ENCODE results near the gene CHL1. TPM values are rescaled to one million over a fixed set of nuclear protein-coding genes. Genes with fewer than 3 reads are reported as not detected.

CHL1 gene
- total RNA-seq, 1 donor from 2014 or later = 20.2 TPM

DNA sequence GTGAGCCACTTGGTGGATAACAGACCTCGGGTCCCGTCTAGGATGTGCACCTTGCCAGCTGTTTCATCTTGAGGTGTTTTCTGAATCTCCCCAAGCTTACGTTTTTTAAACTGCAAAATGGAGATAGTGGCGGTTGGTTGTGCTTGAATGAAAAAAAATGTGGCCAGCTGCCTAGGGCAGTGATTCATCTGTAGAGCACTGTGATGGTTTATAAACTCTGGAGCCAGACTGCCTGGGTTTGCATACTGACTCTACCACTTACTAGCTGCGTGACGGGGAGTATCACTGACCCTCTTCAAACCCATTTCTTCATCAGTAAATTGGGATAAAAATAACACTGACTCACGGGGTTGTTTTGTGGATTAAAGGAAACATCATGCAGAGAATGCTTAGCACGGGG, 159.1 kb downstream of the CHL1 start:
- ATAC-seq = no peak
- TF ChIP-seq, protein P1, sequence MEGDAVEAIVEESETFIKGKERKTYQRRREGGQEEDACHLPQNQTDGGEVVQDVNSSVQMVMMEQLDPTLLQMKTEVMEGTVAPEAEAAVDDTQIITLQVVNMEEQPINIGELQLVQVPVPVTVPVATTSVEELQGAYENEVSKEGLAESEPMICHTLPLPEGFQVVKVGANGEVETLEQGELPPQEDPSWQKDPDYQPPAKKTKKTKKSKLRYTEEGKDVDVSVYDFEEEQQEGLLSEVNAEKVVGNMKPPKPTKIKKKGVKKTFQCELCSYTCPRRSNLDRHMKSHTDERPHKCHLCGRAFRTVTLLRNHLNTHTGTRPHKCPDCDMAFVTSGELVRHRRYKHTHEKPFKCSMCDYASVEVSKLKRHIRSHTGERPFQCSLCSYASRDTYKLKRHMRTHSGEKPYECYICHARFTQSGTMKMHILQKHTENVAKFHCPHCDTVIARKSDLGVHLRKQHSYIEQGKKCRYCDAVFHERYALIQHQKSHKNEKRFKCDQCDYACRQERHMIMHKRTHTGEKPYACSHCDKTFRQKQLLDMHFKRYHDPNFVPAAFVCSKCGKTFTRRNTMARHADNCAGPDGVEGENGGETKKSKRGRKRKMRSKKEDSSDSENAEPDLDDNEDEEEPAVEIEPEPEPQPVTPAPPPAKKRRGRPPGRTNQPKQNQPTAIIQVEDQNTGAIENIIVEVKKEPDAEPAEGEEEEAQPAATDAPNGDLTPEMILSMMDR (IDR thresholded peaks at IDR 0.05) = no peak

DNA sequence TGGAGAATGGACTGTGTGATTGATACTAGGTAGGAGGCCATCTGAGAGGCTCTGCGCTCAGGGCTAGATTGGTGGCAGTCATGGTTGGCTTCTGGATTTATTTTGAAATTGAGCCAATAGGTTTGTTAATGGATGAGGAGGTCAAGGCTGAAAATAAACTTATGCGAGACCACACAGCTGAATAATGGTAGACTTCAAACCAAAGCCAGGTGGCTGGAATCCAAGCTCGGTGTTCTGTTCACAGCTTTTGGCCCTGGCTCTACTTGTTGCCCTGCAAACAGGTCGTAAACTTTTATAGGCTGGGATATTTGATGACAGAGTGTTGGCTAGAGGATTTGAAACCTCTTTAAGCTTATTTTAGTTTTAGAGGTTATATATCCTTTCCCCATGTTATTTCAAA, 160.4 kb downstream of the CHL1 start:
- Histone ChIP-seq H3K27me3 (ENCODE audit: low read depth) (no peaks in the 10 kb centered on the region), H3K9me3 (no peaks in the 10 kb centered on the region), H3K4me3 (no peak overlapping the region), H3K27ac (no peak overlapping the region), H3K4me1 (no peaks in the 10 kb centered on the region), H3K36me3 (no peaks in the 10 kb centered on the region)
- ATAC-seq (no peak), DNase-seq (no peak)
- intact Hi-C loops (cut with DNase I) = no loop called here
- TF ChIP-seq, protein P1 (IDR thresholded peaks at IDR 0.05) = no peak

More for the DNA sequence above, 159.1 kb downstream of the CHL1 start:
- H3K27me3 ChIP-seq (ENCODE audit: low read depth) = no peaks in the 10 kb centered on the region
- H3K27ac ChIP-seq = no peak overlapping the region
- H3K4me1 ChIP-seq = no peaks in the 10 kb centered on the region
- no peak for DNase-seq
- no peaks in the 10 kb centered on the region for H3K9me3 ChIP-seq
- H3K36me3 ChIP-seq = no peaks in the 10 kb centered on the region
- no peak overlapping the region for H3K4me3 ChIP-seq
- intact Hi-C loops (cut with DNase I) = no loop called here

DNA sequence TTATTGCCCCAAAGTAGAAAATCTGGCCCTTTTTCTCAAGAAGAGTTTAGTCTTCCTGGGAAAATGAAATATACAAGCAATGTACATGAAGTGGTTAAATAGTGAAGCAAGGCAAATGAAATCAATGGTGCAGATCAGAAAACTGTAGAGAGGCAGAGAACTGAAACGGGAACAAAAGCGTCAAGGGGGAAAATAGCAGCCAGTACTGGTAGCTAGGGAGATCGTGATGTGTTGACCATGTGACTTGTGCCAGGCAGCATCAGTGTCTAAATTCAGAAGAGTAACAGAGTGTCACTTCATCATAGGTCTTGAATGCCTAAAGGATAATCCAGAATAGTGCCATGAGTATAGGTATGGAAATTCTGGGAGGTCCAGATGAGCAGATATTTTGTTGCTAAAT, 163.1 kb downstream of the CHL1 start:
- no peak for DNase-seq
- no peaks in the 10 kb centered on the region for H3K36me3 ChIP-seq
- H3K27me3 ChIP-seq (ENCODE audit: low read depth) = no peaks in the 10 kb centered on the region
- H3K9me3 ChIP-seq = no peaks in the 10 kb centered on the region
- intact Hi-C loops (cut with DNase I) = no loop called here
- no peak overlapping the region for H3K4me3 ChIP-seq
- no peak for ATAC-seq
- no peaks in the 10 kb centered on the region for H3K4me1 ChIP-seq
- TF ChIP-seq, protein P1 (IDR thresholded peaks at IDR 0.05) = no peak
- no peak overlapping the region for H3K27ac ChIP-seq

DNA sequence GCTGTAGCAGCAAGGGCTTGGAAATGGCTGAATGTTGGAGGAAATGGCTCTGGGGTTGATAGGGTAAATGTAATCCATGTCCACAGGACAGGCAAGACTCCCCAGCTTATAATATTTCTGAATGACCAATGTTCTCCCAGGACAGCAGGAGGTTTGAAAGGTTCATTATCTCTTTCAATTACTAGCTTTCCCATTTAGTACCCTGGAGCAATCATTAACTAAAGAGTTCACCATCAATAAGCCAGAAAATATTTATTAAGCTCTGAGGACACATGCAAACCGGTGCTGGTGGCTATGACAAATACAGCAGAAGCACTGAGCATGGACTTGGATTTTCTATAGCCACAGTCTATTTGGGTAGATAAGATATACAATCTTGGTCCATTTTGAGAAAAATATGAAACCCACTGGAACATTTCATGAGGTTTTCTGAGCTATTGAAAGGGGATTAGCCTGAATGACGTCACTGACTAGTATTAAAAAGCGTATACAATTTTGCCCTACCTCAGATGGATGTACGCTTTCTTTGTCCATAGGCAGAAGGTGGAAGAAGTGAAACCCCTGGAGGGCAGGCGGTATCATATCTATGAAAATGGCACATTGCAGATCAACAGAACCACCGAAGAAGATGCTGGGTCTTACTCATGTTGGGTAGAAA, 166.2 kb downstream of the CHL1 start:
- TF ChIP-seq, protein P1 (IDR thresholded peaks at IDR 0.05) = no peak
- Histone ChIP-seq H3K36me3 (no peaks in the 10 kb centered on the region), H3K4me1 (no peaks in the 10 kb centered on the region), H3K27me3 (ENCODE audit: low read depth) (no peaks in the 10 kb centered on the region), H3K9me3 (no peaks in the 10 kb centered on the region), H3K4me3 (no peak overlapping the region), H3K27ac (no peak overlapping the region)
- ATAC-seq (no peak), DNase-seq (no peak)
- intact Hi-C loops (cut with DNase I) = no loop called here

DNA sequence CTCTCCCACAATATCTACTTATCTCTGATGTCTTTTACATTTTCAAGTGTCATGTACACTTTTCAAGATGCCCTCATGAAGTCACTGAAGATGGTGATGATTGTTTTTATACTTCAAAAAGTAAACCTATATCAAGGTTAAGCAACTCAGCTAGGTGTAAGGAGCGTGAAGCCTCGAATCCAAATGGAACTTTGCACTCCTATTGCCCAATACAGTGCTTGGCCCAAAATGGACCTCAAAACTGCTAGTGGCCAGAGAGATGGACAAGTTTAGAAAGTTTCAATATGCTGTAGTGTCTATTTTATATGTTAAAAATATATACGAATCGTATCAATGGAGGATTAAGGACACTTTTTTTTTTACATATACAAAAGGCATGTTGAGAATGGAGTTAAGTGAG, 167.7 kb downstream of the CHL1 start:
- no peak for ATAC-seq
- Histone ChIP-seq H3K4me3 (no peak overlapping the region), H3K27me3 (ENCODE audit: low read depth) (no peaks in the 10 kb centered on the region), H3K4me1 (no peaks in the 10 kb centered on the region), H3K36me3 (no peaks in the 10 kb centered on the region), H3K9me3 (no peaks in the 10 kb centered on the region), H3K27ac (no peak overlapping the region)
- DNase-seq = no peak
- TF ChIP-seq, protein P1 (IDR thresholded peaks at IDR 0.05) = no peak
- intact Hi-C loops (cut with DNase I) = no loop called here
